ENCODE data around the gene PCGF5.
"Not testable (repeated sequence)": the region's sequence is repeated elsewhere in the genome, so short reads cannot be mapped to it uniquely, and the experiment has no call there.

PCGF5 gene

GRCh38 chr10:91295346-91295745, 74.9 kb downstream of the PCGF5 start:
- FAIRE-seq, result no peak
- TF ChIP-seq CTCF (IDR thresholded peaks at IDR 0.05; ENCODE audit: insufficient read depth, missing control alignments), result no peak
- DNase-seq (ENCODE audit: insufficient read length, low spot score), result no peak

GRCh38 chr10:91296471-91296870, 76.0 kb downstream of the PCGF5 start:
- TF ChIP-seq CTCF (IDR thresholded peaks at IDR 0.05; ENCODE audit: insufficient read depth, missing control alignments), result no peak
- FAIRE-seq (no peak), DNase-seq (ENCODE audit: insufficient read length, low spot score) (no peak)

GRCh38 chr10:91298224-91298871, 77.9 kb downstream of the PCGF5 start:
- TF ChIP-seq CTCF (IDR thresholded peaks at IDR 0.05; ENCODE audit: insufficient read depth, missing control alignments), result peak; percentile 87
- FAIRE-seq, result no peak
- DNase-seq (ENCODE audit: insufficient read length, low spot score), result peak; percentile 42

- TF ChIP-seq CTCF (IDR thresholded peaks at IDR 0.05; ENCODE audit: insufficient read depth, missing control alignments), result no peak
- no peak for DNase-seq (ENCODE audit: insufficient read length, low spot score)
- FAIRE-seq, result no peak
Observed at GRCh38 chr10:91299999-91300575, 79.6 kb downstream of the PCGF5 start.

DNA sequence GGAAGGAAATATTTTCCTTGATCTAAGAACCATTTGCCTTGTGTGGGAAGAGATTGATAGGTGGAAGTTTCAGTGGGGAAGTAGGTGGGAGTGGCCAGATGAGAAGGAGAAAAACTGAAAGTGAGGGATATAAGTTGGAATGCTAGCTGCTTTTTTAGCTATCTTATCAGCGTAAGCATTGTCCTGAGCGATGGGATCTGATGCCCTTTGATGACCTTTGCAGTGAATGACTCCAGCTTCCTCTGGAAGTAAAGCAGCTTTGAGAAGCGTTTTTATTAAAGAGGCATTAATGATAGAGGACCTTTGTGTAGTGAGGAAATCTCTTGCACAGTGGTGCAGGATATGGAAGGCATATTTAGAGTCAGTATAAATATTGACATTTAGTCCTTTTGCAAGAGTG, 82.5 kb downstream of the PCGF5 start:
- FAIRE-seq, result not testable (repeated sequence)

GRCh38 chr10:91305979-91306378, 85.5 kb downstream of the PCGF5 start:
- not testable (repeated sequence) for DNase-seq (ENCODE audit: insufficient read length, low spot score); FAIRE-seq

More for the DNA sequence above, 82.5 kb downstream of the PCGF5 start:
- DNase-seq (ENCODE audit: insufficient read length, low spot score), result not testable (repeated sequence)

GRCh38 chr10:91307489-91307888, 87.0 kb downstream of the PCGF5 start:
- no peak for TF ChIP-seq CTCF (IDR thresholded peaks at IDR 0.05; ENCODE audit: insufficient read depth, missing control alignments)
- DNase-seq (ENCODE audit: insufficient read length, low spot score) (no peak), FAIRE-seq (no peak)

- no peak for TF ChIP-seq CTCF (IDR thresholded peaks at IDR 0.05; ENCODE audit: insufficient read depth, missing control alignments)
- DNase-seq (ENCODE audit: insufficient read length, low spot score), result no peak
- no peak for FAIRE-seq
Observed at GRCh38 chr10:91309711-91310110, 89.2 kb downstream of the PCGF5 start.
